Right lobe of liver (tissue), 4 donors: ENCODE results near the gene GRXCR1.

Source experiments
- CTCF ChIP-seq, 4 donors: fragments of 200-600 bp in 3 of 4; fragments of 450-650 bp in 1 of 4; IDR thresholded peaks; one replicate each; pipeline versions ENCODE4 v1.5.1 to v1.8.0; 2016 to 2022; ENCODE audit warnings: antibody characterized with exemption in 4 of 4, mild to moderate bottlenecking in 2 of 4
- POLR2A ChIP-seq: fragments of 450-650 bp; IDR thresholded peaks from one replicate; pipeline ENCODE4 v1.6.1; 2017; ENCODE audit warnings: antibody characterized with exemption, mild to moderate bottlenecking
- donor health status: DM: no; HTN: no; CAD: no.
- donor health status: DM: no; HTN: no; CAD: no.
- donor health status: DM: no; HTN: yes; CAD: no.

DNA sequence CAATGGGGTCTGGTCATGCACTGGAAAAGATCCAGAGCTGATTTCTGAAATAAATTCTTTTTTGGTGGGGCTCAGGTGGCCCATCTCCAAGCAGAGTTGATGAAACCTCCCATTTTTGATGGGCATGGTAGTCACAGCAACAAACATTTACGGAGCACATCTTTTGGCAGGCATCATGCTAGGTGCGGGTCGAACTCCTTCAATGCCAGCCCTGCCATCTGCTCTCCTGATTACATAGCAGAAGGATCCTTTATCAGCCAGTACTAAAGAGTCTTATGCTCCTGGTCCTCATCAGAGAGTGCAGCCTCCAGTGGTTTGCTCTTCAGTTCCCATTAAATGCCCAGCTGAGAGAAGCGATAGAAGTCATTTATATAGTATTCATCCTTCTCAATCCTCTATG is 121.7 kb downstream of the GRXCR1 start:
- no peak for TF ChIP-seq CTCF (IDR thresholded peaks at IDR 0.05)
- no peak for TF ChIP-seq POLR2A
